Stimulated activated CD8-positive, alpha-beta memory T cell treated with anti-CD3 and anti-CD28 coated beads, Interleukin-15, amount 100 ng/mL, for 4 hours (primary cell): ENCODE data around the gene LAMC3.

Experiments
- DNase-seq, 2 donors: peaks; one replicate each; pipeline ENCODE4 v3.0.0-alpha.2; 2020; ENCODE audit warnings: low read depth in 2 of 2

Gene LAMC3

DNA sequence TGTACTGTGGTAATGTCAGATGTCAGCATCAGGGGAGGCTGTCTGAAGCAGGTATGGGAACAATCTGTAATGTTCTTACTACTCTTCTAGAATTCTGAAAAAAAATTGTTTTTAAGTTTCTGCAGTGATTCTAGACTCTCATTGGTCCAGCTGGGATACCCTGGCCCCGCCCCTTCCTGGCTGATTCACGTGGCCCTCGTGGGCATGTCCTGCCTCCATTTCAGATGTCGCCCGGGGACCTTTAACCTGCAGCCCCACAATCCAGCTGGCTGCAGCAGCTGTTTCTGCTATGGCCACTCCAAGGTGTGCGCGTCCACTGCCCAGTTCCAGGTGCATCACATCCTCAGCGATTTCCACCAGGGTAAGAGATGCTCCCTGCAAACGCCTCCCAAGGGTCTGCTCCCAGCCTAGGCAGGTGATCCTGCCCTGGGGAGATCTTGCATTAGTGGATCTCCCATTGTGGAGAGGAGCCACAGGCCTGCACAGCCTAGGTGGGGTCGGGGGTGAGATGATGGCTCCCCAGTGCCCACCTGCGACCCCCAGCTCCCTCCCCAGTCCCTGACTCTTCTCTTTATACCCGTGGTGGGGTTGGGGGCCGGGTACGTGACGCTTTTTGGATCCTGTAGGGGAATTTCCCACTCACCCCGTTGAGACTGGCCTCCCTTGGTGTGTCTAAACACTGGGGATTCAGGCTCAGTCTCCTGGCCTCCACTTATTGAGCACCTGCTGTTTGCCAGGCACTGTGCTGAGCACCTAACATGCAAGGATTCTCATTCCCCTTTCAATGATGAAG is 36.5 kb downstream of the LAMC3 start:
- no peak for DNase-seq

DNA sequence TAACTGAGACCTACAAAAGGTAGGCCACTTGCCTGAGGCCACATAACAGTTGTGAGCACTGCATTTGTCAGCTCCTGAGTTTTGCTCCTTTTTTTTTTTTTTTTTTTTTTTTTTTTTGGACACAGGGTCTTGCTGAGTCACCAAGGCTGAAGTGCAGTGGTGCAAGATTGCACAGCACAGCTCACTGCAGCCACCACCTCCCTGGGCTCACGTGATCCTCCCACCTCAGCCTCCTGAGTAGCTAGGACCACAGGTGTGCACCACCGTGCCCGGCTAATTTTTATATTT is 37.1 kb downstream of the LAMC3 start:
- no peak for DNase-seq

GRCh38 chr9:131046581-131047202 is 37.7 kb downstream of the LAMC3 start:
- DNase-seq: peak; percentile 25 to 29

DNA sequence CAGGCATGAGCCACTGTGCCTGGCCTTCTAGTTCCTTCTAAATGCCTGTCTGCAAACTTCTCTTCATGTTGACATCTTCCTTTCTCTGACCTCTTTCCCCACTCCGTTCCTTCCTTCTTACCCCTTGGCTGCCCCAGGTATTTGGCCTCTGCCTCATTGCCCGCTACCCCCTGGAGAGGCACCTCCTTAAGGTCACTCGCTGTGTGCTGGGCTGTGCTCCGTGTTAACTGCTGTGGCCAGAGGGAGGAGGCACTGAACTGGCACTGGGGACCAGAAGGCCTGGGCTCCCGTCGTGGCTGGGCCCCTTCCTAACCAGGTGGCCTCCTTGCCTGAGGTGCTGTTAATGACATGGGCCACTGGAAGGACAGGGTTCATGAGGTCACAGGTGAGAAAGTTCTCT is 39.4 kb downstream of the LAMC3 start:
- DNase-seq: no peak

DNA sequence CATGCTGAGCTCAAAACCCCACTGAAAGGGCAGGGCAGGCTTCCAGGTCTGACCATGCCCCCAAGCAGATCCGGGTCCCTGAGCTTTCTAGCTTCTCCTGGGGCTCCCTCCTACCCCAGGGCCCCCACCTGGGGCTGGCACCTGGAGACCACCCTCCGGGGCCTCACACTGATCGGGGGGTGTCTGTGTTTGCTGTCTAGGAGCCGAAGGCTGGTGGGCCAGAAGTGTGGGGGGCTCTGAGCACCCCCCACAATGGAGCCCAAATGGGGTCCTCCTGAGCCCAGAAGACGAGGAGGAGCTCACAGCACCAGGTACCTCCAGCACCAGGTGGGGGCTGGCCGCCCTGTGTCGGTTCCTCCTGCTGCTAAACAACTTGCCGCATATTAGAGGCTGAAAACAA is 39.8 kb downstream of the LAMC3 start:
- no peak for DNase-seq

- no peak for DNase-seq
Measured at GRCh38 chr9:131049829-131050715, 41.1 kb downstream of the LAMC3 start.

- no peak for DNase-seq
Measured at GRCh38 chr9:131050831-131051230, 41.9 kb downstream of the LAMC3 start.

DNA sequence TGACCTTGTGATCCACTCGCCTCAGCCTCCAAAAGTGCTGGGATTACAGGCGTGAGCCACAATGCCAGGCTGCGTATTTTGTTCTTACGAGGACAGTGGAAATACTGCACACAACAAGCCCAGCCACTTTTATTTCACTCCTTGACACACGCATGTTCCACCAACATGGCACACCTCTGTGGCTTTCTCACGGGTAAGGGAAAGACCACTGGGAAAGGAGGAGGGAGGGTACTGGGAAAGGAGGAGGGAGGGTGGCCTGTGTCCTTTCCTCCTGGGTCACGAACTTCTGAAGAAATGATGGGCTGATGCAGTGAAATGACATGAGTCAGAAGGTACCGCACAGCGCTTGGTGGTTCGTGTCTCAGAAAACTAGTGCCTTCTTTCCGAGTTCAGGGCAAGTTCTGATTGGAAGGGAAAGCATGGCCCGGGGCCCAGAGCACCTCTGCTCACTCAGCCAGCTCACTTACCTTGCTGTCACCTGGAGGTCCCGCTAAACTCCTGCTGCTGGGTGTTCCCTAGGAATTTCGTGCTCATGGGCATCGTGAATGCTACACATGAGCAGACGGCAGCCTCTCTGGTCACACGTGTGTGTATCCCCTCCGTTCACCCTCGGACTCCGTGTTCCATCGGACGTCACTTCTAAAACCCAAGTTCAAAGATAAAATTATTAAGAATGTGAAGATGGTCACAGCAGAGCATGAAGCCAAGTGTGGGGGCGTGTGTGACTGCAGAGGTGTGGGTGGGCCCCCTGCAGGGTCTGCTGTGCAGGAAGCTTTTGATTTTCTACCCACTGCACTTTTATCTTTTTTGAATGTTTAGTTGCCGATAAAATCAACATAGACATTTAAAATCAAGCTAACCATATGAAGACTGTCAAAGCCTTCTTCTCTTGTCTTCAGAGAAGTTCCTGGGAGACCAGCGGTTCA is 42.9 kb downstream of the LAMC3 start:
- DNase-seq: no peak

DNA sequence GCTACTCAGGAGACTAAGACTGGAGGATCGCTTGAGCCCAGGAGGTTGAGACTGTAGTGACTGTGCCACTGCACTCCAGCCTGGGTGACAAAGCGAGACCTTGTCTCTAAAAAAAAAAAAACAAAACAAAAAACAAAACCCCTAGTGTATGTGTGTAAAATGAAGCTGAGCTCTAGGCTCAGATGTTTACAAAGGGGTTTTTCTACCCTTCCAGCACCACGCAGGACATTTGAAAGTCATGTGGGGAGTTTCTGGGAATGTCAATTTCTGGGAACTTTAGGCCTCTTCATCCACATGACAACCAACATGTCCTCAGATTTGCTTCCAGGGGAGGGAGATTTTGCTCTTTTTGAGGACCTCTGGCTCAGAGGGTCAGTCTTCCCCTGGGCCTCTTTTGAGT is 44.9 kb downstream of the LAMC3 start:
- DNase-seq: no peak

- no peak for DNase-seq
Measured at GRCh38 chr9:131056781-131057506, 48.0 kb downstream of the LAMC3 start.

GRCh38 chr9:131060900-131061630 is 52.1 kb downstream of the LAMC3 start:
- DNase-seq: no peak

DNA sequence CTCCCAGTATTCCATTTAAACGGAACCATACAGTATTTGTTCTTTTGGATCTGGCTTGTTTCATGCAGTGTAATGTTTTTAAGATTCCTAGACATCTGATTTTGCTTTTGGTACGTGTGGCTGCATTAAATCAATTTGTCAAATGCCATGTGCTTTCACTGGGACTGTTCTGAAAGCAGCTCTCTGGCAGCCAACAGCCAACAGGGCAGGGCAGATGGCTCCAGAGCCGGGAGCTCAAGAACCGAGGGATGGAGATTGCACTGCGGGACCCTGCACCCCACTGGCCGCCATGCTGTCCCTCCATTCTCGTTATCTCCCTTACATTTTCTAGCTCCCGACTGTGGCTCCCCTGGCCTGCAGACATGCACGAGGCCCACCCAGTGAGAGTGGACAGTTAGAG is 54.0 kb downstream of the LAMC3 start:
- no peak for DNase-seq

DNA sequence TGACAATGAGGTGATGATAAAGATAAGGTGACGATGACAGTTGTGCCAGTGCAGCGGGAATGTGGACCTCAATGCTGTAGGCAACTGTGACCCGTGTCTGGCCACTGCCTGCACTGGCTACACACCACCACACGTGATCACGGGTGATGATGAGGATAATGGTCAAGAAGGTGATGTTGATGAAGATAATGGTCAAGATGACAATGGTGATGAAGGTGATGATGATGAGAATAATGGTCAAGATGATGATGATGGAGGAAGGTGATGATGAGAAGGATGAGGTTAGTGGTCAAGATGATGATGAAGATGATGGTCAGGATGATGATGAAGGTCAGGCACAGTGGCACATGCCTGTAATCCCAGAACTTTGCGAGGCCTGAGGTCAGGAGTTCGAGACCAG is 56.6 kb downstream of the LAMC3 start:
- no peak for DNase-seq

DNA sequence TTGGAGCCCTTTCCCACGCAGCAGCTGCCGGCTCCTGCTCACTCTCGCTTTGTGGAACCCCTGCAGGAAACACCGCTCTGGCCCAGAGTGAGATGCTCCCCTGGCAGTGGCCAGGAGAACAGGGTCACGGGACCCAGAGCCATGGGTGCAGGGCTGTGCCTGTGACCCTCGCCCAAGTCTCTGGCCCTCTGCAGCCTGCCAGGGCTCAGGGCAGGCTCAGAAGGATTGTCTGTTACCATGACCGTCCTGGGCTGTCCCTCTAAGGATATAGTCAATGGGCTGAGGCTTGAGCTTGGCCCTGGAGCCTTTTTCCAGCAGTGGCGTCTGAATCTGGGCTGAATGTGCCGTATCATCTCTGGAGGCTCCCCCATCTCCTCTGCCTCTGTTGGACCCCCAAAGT is 58.7 kb downstream of the LAMC3 start:
- DNase-seq: no peak

DNA sequence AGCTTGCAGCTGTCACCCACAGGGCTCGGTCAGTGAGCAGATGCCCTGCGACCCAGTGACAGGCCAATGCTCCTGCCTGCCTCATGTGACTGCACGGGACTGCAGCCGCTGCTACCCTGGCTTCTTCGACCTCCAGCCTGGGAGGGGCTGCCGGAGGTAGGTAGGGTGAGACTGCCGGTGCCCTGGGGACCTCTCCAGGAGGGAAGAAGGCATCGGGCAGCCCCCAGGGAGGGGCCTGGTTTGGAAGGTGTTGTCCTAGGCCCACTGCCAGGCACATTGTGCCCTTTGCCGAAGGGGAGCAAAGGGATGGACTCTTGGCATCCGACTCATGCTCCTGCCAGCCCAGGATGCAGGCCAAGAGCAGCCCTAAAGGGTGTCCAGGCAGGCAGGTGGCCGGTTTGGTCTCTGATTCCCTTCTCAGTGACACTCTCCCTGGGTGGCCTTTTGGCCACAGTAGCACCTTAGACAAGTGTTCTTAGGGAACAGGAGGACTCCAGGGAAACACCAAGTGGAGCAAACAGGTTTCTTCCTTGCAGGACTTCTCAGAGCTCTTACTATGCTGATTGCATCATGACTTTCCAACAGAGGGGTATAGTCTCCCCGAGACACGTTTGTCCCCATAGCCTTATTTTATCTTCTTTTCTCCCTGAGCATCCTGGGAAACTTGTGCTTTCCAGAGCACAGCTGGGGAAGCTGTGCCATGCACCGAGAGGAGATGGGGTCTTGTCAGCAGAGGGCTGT is 59.3 kb downstream of the LAMC3 start:
- DNase-seq: no peak

DNA sequence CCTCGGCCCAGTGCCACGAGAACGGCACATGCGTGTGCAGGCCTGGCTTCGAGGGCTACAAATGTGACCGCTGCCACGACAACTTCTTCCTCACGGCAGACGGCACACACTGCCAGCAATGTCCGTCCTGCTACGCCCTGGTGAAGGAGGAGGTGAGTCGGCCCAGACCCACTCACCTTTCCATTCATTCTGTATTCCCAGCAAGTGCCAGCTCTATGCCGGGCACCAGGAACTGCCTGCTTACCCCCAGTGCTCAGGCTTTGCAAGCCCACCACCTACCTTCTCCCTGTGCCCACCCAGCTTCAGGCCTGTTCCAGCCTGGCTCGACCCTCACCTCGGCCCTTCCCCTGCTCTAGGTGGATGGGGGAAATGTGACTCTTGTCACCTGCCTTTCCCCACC is 60.7 kb downstream of the LAMC3 start:
- no peak for DNase-seq

DNA sequence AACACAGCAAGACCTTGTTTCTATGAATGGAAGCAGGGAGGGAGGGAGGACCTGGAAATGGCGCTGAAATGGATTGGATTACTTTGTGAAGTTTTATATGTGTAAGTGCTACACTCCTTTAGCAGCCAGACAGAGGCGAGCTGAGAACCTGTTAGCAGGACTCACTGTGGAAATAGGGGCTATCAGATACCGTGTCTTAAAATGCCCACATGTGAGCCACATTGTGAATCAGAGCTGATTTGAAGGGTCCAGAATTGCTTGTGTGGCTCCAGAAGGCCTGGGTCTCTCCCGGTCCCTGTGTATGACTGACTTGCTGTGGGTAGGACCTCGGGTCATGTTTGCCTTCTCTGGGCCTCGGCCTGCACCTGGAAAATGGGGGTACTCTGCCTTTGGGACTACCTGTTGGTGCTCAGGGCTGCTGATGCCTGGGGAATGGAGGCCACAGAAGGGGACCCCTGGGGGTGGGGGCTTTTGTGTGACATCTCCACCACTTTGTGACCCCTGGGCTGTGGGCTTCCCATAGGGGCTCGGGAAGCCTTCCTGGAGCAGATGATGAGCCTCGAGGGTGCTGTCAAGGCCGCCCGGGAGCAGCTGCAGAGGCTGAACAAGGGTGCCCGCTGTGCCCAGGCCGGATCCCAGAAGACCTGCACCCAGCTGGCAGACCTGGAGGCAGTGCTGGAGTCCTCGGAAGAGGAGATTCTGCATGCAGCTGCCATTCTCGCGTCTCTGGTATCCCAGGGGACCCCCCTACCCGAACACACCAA is 63.3 kb downstream of the LAMC3 start:
- DNase-seq: no peak

DNA sequence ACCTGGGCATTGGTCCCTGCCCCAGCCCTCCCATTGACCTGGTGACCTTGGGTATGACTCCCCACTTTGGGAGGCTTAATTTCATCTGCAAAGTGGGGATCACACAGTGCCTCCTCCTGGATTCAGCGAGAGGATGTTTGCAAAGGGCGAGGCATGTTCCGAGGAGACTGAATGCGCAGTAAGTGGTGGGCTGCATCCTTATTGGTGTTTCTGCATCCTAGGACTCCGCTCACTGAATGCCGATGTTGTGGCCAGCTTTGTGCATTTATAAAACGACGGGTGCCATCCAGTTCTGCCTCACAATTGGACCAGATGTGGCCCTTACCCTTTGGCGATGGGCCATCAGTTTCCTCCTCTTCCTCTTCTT is 63.9 kb downstream of the LAMC3 start:
- no peak for DNase-seq
